OCI-LY1 (cell line): ENCODE data around the gene DNAJB6.
"Not testable (repeated sequence)": the region's sequence is repeated elsewhere in the genome, so short reads cannot be mapped to it uniquely, and the experiment has no call there.

Experiments
- H2AFZ ChIP-seq: fragments of 200-600 bp; sonication (generic), shearing (Covaris generic); 2 replicates; pipeline ENCODE4 v1.6.0; 2014; ENCODE audit warnings: antibody characterized with exemption, mild to moderate bottlenecking, low read length
- H3F3A ChIP-seq: fragments of 200-600 bp; sonication (generic), shearing (Covaris generic); 2 replicates; pipeline ENCODE4 v1.6.0; 2014; ENCODE audit warnings: mild to moderate bottlenecking, antibody characterized with exemption, low read length, moderate library complexity; ENCODE audit not compliant: insufficient read depth
- H3K27ac ChIP-seq: fragments of 200-600 bp; sonication (generic); 2 replicates; pipeline ENCODE4 v1.5.1; 2014; ENCODE audit warnings: low read length, mixed run types, mild to moderate bottlenecking, low read depth; ENCODE audit not compliant: poor library complexity, severe bottlenecking
- H3K27me3 ChIP-seq: fragments of 200-600 bp; sonication (generic); 2 replicates; pipeline ENCODE4 v1.6.0; 2014; ENCODE audit warnings: antibody characterized with exemption, mild to moderate bottlenecking, low read length, moderate library complexity; ENCODE audit not compliant: insufficient read depth
- H3K36me3 ChIP-seq: fragments of 200-600 bp; sonication (generic); 2 replicates; pipeline ENCODE4 v1.6.1; 2014; ENCODE audit warnings: mild to moderate bottlenecking, antibody characterized with exemption, low read length, moderate library complexity, mixed read lengths; ENCODE audit not compliant: insufficient read depth
- H3K4me1 ChIP-seq: fragments of 200-600 bp; sonication (generic); 2 replicates; pipeline ENCODE4 v1.5.1; 2014; ENCODE audit warnings: mild to moderate bottlenecking, low read length, moderate library complexity; ENCODE audit not compliant: insufficient read depth, severe bottlenecking
- H3K4me2 ChIP-seq: fragments of 200-600 bp; sonication (generic), shearing (Covaris generic); 2 replicates; pipeline ENCODE4 v1.6.1; 2014; ENCODE audit warnings: low read length
- H3K4me3 ChIP-seq: fragments of 200-600 bp; sonication (generic); 2 replicates; pipeline ENCODE4 v1.5.1; 2014; ENCODE audit warnings: low read length, low read depth, mild to moderate bottlenecking, mixed read lengths; ENCODE audit not compliant: poor library complexity, severe bottlenecking
- H3K79me2 ChIP-seq: fragments of 200-600 bp; shearing (Covaris generic); 2 replicates; pipeline ENCODE4 v1.6.1; 2016; ENCODE audit warnings: mixed run types, low read length, mixed read lengths; ENCODE audit not compliant: insufficient read depth
- H3K9ac ChIP-seq: fragments of 200-600 bp; sonication (generic), shearing (Covaris generic); 2 replicates; pipeline ENCODE4 v1.6.1; 2014; ENCODE audit warnings: mild to moderate bottlenecking, low read length, mixed read lengths
- H3K9me2 ChIP-seq: fragments of 200-600 bp; sonication (generic), shearing (Covaris generic); 2 replicates; pipeline ENCODE4 v1.6.1; 2014; ENCODE audit warnings: low read depth, mild to moderate bottlenecking, low read length, mixed read lengths
- H3K9me3 ChIP-seq: fragments of 200-600 bp; shearing (Covaris generic); 2 replicates; pipeline ENCODE4 v1.6.1; 2014; ENCODE audit warnings: low read length, mixed read lengths
- H4K20me1 ChIP-seq: fragments of 200-600 bp; sonication (generic), shearing (Covaris generic); 2 replicates; pipeline ENCODE4 v1.6.0; 2016; ENCODE audit warnings: mild to moderate bottlenecking, low read length; ENCODE audit not compliant: insufficient read depth
- CTCF ChIP-seq: fragments of 200-600 bp; sonication (generic), shearing (Covaris generic); IDR thresholded peaks from 2 replicates; pipeline ENCODE4 v1.5.1; 2017; ENCODE audit warnings: mild to moderate bottlenecking, antibody characterized with exemption, low read length, moderate library complexity, mixed read lengths
- EZH2 ChIP-seq: fragments of 200-600 bp; sonication (generic), shearing (Covaris generic); IDR thresholded peaks from 2 replicates; pipeline ENCODE4 v1.8.0; 2017; ENCODE audit warnings: borderline replicate concordance, mixed run types, mild to moderate bottlenecking, antibody characterized with exemption, low read length, moderate library complexity, mixed read lengths

Gene DNAJB6

GRCh38 chr7:157323401-157323800, 13.4 kb upstream of the DNAJB6 start:
- H3K4me2 ChIP-seq = no peak overlapping the region

DNA sequence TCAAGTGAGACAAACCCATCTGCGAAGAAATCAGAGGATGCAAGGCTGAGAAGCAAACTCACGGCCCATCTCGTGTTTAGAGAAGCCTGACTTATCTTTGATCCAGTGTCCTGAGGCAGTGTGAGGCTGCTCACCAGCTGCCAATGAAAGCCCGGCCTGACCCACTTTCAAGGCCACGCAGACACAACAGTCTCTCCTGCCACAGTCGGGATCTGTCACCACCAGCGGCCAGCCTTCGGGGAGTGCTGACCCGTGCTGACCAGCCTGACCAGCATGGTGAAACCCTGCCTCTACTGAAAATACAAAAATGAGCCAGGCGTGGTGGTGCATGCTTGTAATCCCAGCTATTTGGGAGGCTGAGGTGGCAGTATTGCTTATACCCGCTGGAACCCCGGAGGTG, 7.4 kb upstream of the DNAJB6 start:
- Histone ChIP-seq H3K4me3 (no peak overlapping the region), H2AFZ (no peak overlapping the region), H3K9me3 (no peaks in the 10 kb centered on the region), H3K9me2 (no peaks in the 10 kb centered on the region), H3K27me3 (peaks cover 6% of the 10 kb centered on the region; the same call in 1 of the 2 replicates), H3K9ac (no peak overlapping the region), H3K4me2 (no peak overlapping the region), H3K4me1 (peaks cover 19% of the 10 kb centered on the region), H3F3A (no peaks in the 10 kb centered on the region), H3K27ac (no peak overlapping the region), H3K36me3 (no peaks in the 10 kb centered on the region), H4K20me1 (no peaks in the 10 kb centered on the region), H3K79me2 (no peaks in the 10 kb centered on the region)
- TF ChIP-seq EZH2 (no peak), CTCF (no peak)

More at GRCh38 chr7:157323401-157323800, 13.4 kb upstream of the DNAJB6 start:
- H3K4me3 ChIP-seq = no peak overlapping the region
- H3F3A ChIP-seq = no peaks in the 10 kb centered on the region
- no peak overlapping the region for H2AFZ ChIP-seq
- H3K36me3 ChIP-seq = no peaks in the 10 kb centered on the region
- H3K27ac ChIP-seq = no peak overlapping the region
- H3K27me3 ChIP-seq = peaks cover 6% of the 10 kb centered on the region; the same call in 1 of the 2 replicates
- TF ChIP-seq CTCF (no peak), EZH2 (no peak)
- no peaks in the 10 kb centered on the region for H3K9me2 ChIP-seq
- no peak overlapping the region for H3K9ac ChIP-seq
- no peaks in the 10 kb centered on the region for H3K4me1 ChIP-seq
- no peaks in the 10 kb centered on the region for H3K79me2 ChIP-seq
- no peaks in the 10 kb centered on the region for H3K9me3 ChIP-seq
- no peaks in the 10 kb centered on the region for H4K20me1 ChIP-seq

DNA sequence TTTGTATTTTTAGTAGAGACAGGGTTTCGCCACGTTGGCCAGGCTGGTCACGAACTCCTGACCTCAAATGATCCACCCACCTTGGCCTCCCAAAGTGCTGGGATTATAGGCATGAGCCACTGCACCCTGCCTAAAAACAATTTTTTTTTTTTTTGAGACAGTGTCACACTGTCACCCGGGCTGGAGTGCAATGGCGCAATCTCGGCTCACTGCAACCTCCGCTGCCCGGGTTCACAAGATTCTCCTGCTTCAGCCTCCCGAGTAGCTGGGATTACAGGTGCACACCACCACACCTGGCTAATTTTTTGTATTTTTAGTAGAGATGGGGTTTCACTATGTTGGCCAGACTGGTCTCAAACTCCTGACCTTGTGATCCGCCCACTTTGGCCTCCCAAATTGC, 6.2 kb upstream of the DNAJB6 start:
- H3K9ac ChIP-seq, H3K4me3 ChIP-seq, H3K27ac ChIP-seq, H3K4me2 ChIP-seq, H3K9me3 ChIP-seq, H2AFZ ChIP-seq, H3K9me2 ChIP-seq, H3K36me3 ChIP-seq, H3K79me2 ChIP-seq, H3K27me3 ChIP-seq, H4K20me1 ChIP-seq, H3F3A ChIP-seq: not testable (repeated sequence)
- peaks cover 30% of the 10 kb centered on the region for H3K4me1 ChIP-seq

DNA sequence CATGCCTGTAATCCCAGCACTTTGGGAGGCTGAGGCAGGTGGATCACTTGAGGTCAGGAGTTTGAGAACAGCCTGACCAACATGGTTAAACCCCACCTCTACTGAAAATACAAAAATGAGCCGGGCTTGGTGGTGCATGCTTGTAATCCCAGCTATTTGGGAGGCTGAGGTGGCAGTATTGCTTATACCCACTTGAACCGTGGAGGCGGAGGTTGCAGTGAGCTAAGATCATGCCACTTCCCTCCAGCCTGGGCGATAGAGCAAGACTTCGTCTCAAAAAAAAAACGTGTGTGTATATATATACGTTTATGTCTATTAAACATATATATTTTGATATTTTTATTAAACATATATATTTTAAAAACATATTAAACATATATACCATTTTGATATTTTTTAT, 5.8 kb upstream of the DNAJB6 start:
- H3K9me2 ChIP-seq, H3K4me3 ChIP-seq, H3K36me3 ChIP-seq, H3K27ac ChIP-seq, H3K27me3 ChIP-seq, H2AFZ ChIP-seq, H3K4me2 ChIP-seq, H3K9me3 ChIP-seq, H4K20me1 ChIP-seq, H3K9ac ChIP-seq, H3F3A ChIP-seq, H3K79me2 ChIP-seq: not testable (repeated sequence)
- H3K4me1 ChIP-seq = peaks cover 34% of the 10 kb centered on the region
